Skeletal muscle satellite cell (primary cell): ENCODE measurements around the gene CDC42BPG.

Source experiments
- H3K27me3 ChIP-seq: 2 replicates; pipeline ENCODE4 v1.7.0; 2013; ENCODE audit warnings: low read length; ENCODE audit not compliant: control insufficient read depth, insufficient read depth
- H3K36me3 ChIP-seq: 2 replicates; pipeline ENCODE4 v1.7.0; 2013; ENCODE audit warnings: mild to moderate bottlenecking, control low read depth, low read length; ENCODE audit not compliant: insufficient read depth
- H3K4me1 ChIP-seq: 2 replicates; pipeline ENCODE4 v1.7.0; 2013; ENCODE audit warnings: low read length; ENCODE audit not compliant: control insufficient read depth, insufficient read depth
- H3K4me2 ChIP-seq: 2 replicates; pipeline ENCODE4 v1.7.0; 2013; ENCODE audit warnings: mild to moderate bottlenecking, low read length
- H3K4me3 ChIP-seq: 2 replicates; pipeline ENCODE4 v1.7.0; 2013; ENCODE audit warnings: low read length
- H3K9ac ChIP-seq: 2 replicates; pipeline ENCODE4 v1.7.0; 2013; ENCODE audit warnings: mild to moderate bottlenecking, low read depth, low read length, moderate library complexity
- H3K9me3 ChIP-seq: replicated peaks from 2 replicates; pipeline ENCODE4 v1.7.0; 2013; ENCODE audit warnings: mild to moderate bottlenecking, control low read depth, low read length

Gene CDC42BPG

GRCh38 chr11:64842366-64842759, 2.1 kb downstream of the CDC42BPG start:
- peaks cover 10% of the 10 kb centered on the region for H3K4me1 ChIP-seq
- H3K36me3 ChIP-seq = no peaks in the 10 kb centered on the region
- H3K9ac ChIP-seq = no peak overlapping the region
- H3K9me3 ChIP-seq = no peaks in the 10 kb centered on the region
- H3K27me3 ChIP-seq = no peaks in the 10 kb centered on the region
- no peak overlapping the region for H3K4me3 ChIP-seq
- H3K4me2 ChIP-seq = no peak overlapping the region

- H3K4me3 ChIP-seq = no peak overlapping the region
- no peaks in the 10 kb centered on the region for H3K9me3 ChIP-seq
- no peaks in the 10 kb centered on the region for H3K27me3 ChIP-seq
- H3K9ac ChIP-seq = no peak overlapping the region
- no peaks in the 10 kb centered on the region for H3K36me3 ChIP-seq
- no peak overlapping the region for H3K4me2 ChIP-seq
- peaks cover 8% of the 10 kb centered on the region for H3K4me1 ChIP-seq
These were observed 2.7 kb downstream of the CDC42BPG start for GRCh38 chr11:64841592-64842365.

- H3K27me3 ChIP-seq = no peaks in the 10 kb centered on the region
- H3K9me3 ChIP-seq = no peaks in the 10 kb centered on the region
- H3K4me1 ChIP-seq = peaks cover 12% of the 10 kb centered on the region
- H3K4me2 ChIP-seq = no peak overlapping the region
- no peaks in the 10 kb centered on the region for H3K36me3 ChIP-seq
- no peak overlapping the region for H3K4me3 ChIP-seq
- no peak overlapping the region for H3K9ac ChIP-seq
These were observed 4.3 kb downstream of the CDC42BPG start for GRCh38 chr11:64839887-64840782.

GRCh38 chr11:64839335-64839734, 5.1 kb downstream of the CDC42BPG start:
- Histone ChIP-seq H3K27me3 (no peaks in the 10 kb centered on the region), H3K9ac (no peak overlapping the region), H3K4me3 (no peak overlapping the region), H3K4me1 (peaks cover 11% of the 10 kb centered on the region), H3K36me3 (no peaks in the 10 kb centered on the region), H3K9me3 (no peaks in the 10 kb centered on the region), H3K4me2 (no peak overlapping the region)

GRCh38 chr11:64838600-64839334, 5.7 kb downstream of the CDC42BPG start:
- no peak overlapping the region for H3K4me3 ChIP-seq
- H3K4me1 ChIP-seq = peaks cover 11% of the 10 kb centered on the region
- no peak overlapping the region for H3K4me2 ChIP-seq
- no peaks in the 10 kb centered on the region for H3K36me3 ChIP-seq
- no peaks in the 10 kb centered on the region for H3K9me3 ChIP-seq
- no peak overlapping the region for H3K9ac ChIP-seq
- no peaks in the 10 kb centered on the region for H3K27me3 ChIP-seq

GRCh38 chr11:64837887-64838351, 6.5 kb downstream of the CDC42BPG start:
- no peak overlapping the region for H3K4me3 ChIP-seq
- H3K4me1 ChIP-seq = peaks cover 7% of the 10 kb centered on the region
- H3K9ac ChIP-seq = no peak overlapping the region
- no peak overlapping the region for H3K4me2 ChIP-seq
- no peaks in the 10 kb centered on the region for H3K9me3 ChIP-seq
- no peaks in the 10 kb centered on the region for H3K36me3 ChIP-seq
- no peaks in the 10 kb centered on the region for H3K27me3 ChIP-seq

GRCh38 chr11:64836448-64837072, 7.9 kb downstream of the CDC42BPG start:
- H3K27me3 ChIP-seq = peaks cover 4% of the 10 kb centered on the region
- no peak overlapping the region for H3K9ac ChIP-seq

GRCh38 chr11:64835616-64836447, 8.6 kb downstream of the CDC42BPG start:
- no peak overlapping the region for H3K4me2 ChIP-seq
- H3K27me3 ChIP-seq = peaks cover 4% of the 10 kb centered on the region
- peaks cover 6% of the 10 kb centered on the region for H3K4me1 ChIP-seq
- H3K4me3 ChIP-seq = no peak overlapping the region
- no peaks in the 10 kb centered on the region for H3K36me3 ChIP-seq
- no peaks in the 10 kb centered on the region for H3K9me3 ChIP-seq
- H3K9ac ChIP-seq = no peak overlapping the region

More at GRCh38 chr11:64836448-64837072, 7.9 kb downstream of the CDC42BPG start:
- Histone ChIP-seq H3K4me2 (no peak overlapping the region), H3K4me3 (no peak overlapping the region), H3K4me1 (peaks cover 6% of the 10 kb centered on the region), H3K36me3 (no peaks in the 10 kb centered on the region), H3K9me3 (no peaks in the 10 kb centered on the region)

- Histone ChIP-seq H3K9me3 (no peaks in the 10 kb centered on the region), H3K9ac (no peak overlapping the region), H3K4me3 (no peak overlapping the region), H3K4me2 (no peak overlapping the region), H3K27me3 (peaks cover 11% of the 10 kb centered on the region), H3K36me3 (no peaks in the 10 kb centered on the region), H3K4me1 (peaks cover 6% of the 10 kb centered on the region)
These were observed 9.5 kb downstream of the CDC42BPG start for GRCh38 chr11:64834723-64835615.
